ENCODE data around the gene GMNN. TPM values are rescaled to one million over a fixed set of nuclear protein-coding genes. Genes with fewer than 3 reads are reported as not detected.
"Not testable (repeated sequence)": the region's sequence is repeated elsewhere in the genome, so short reads cannot be mapped to it uniquely, and the experiment has no call there.

Gene GMNN
- polyA plus RNA-seq (ENCODE audit: insufficient read depth in 1 of 5, insufficient read length in 5 of 5, low replicate concordance in 1 of 5) = 10 to 100 TPM; 31.3 to 50.7 (median 41.3) TPM
- long read RNA-seq, donor 1, transcript GMNN-201 (7 exons, 1,262 nt) = minor isoform, 7 of 26 reads
- long read RNA-seq, donor 1, transcript GMNN-202 (7 exons, 1,133 nt) = major isoform, 8 of 26 reads
- long read RNA-seq, donor 1, partial matches to known transcripts = 8 of 26 reads
- long read RNA-seq, donor 1, other reads (novel, unspliced or antisense) = 0 of 26 reads
- long read RNA-seq, donor 2, transcript GMNN-201 (7 exons, 1,262 nt) = major isoform, 11 of 15 reads
- long read RNA-seq, donor 2, partial matches to known transcripts = 0 of 15 reads
- long read RNA-seq, donor 2, other reads (novel, unspliced or antisense) = 0 of 15 reads
- long read RNA-seq, donor 3, transcript GMNN-201 (7 exons, 1,262 nt) = major isoform, 10 of 12 reads
- long read RNA-seq, donor 3, partial matches to known transcripts = 0 of 12 reads
- long read RNA-seq, donor 3, other reads (novel, unspliced or antisense) = 0 of 12 reads
- long read RNA-seq, donor 4, partial matches to known transcripts = 0 of 4 reads
- long read RNA-seq, donor 4, other reads (novel, unspliced or antisense) = 0 of 4 reads
- long read RNA-seq, donor 5, transcript GMNN-202 (7 exons, 1,133 nt) = minor isoform, 6 of 14 reads
- long read RNA-seq, donor 5, transcript GMNN-201 (7 exons, 1,262 nt) = major isoform, 8 of 14 reads
- long read RNA-seq, donor 5, partial matches to known transcripts = 0 of 14 reads
- long read RNA-seq, donor 5, other reads (novel, unspliced or antisense) = 0 of 14 reads
- long read RNA-seq, donor 6, transcript GMNN-202 (7 exons, 1,133 nt) = major isoform, 5 of 10 reads
- long read RNA-seq, donor 6, transcript GMNN-201 (7 exons, 1,262 nt) = major isoform, 5 of 10 reads
- long read RNA-seq, donor 6, partial matches to known transcripts = 0 of 10 reads
- long read RNA-seq, donor 6, other reads (novel, unspliced or antisense) = 0 of 10 reads
- long read RNA-seq, donor 7, partial matches to known transcripts = 0 of 9 reads
- long read RNA-seq, donor 7, other reads (novel, unspliced or antisense) = 0 of 9 reads
- long read RNA-seq, donor 8, transcript GMNN-201 (7 exons, 1,262 nt) = major isoform, 5 of 9 reads
- long read RNA-seq, donor 8, partial matches to known transcripts = 0 of 9 reads
- long read RNA-seq, donor 8, other reads (novel, unspliced or antisense) = 0 of 9 reads

DNA sequence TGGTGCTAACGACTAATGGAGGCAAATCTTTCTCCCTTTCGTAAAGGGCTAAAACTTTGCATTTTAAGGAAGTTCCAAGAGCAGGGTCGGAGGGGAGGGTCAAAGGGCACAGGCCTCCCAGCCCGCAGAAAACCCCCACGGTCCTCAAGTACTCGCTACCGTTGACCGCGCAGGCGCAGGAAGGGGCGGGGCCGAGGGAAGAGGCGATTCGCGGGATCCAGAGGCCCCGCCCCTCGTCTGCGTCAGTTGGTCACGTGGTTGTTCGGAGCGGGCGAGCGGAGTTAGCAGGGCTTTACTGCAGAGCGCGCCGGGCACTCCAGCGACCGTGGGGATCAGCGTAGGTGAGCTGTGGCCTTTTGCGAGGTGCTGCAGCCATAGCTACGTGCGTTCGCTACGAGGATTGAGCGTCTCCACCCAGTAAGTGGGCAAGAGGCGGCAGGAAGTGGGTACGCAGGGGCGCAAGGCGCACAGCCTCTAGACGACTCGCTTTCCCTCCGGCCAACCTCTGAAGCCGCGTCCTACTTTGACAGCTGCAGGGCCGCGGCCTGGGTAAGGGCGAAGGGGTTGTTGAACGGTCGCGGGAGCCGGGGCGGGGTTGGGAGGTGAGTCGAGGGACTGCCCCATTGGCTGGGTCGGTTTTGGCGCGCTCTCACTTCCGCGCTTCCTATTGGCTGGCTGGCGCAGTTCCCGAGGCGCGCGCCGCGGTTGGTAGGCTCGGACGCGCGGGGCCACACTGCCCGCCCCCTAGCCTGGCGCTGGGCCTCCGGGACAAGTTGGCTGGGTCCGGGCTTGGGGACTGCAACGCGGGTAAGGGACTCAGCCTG, at the start of gene GMNN:
Gene GMNN, plus strand, starts transcription at position 242 of the 824 bp plus-strand sequence. CDS start 2,310 bp downstream, outside the sequence.
- peak; percentile 94 to 95 for DNase-seq

DNA sequence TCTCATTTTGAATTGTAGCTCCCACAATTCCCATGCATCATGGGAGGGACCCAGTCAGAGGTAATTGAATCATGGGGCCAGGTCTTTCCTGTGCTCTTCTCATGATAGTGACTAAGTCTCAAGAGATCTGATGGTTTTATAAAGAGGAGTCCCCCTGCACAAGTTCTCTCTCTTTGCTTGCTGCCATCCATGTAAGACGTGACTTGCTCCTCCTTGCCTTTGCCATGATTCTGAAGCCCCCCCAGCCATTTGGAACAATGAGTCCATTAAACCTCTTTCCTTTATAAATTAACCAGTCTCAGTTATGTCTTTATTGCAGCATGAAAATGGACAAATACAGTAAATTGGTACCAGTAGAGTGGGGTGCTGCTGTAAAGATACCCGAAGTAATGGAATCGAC, 44.1 kb upstream of the GMNN start:
- not testable (repeated sequence) for DNase-seq

DNA sequence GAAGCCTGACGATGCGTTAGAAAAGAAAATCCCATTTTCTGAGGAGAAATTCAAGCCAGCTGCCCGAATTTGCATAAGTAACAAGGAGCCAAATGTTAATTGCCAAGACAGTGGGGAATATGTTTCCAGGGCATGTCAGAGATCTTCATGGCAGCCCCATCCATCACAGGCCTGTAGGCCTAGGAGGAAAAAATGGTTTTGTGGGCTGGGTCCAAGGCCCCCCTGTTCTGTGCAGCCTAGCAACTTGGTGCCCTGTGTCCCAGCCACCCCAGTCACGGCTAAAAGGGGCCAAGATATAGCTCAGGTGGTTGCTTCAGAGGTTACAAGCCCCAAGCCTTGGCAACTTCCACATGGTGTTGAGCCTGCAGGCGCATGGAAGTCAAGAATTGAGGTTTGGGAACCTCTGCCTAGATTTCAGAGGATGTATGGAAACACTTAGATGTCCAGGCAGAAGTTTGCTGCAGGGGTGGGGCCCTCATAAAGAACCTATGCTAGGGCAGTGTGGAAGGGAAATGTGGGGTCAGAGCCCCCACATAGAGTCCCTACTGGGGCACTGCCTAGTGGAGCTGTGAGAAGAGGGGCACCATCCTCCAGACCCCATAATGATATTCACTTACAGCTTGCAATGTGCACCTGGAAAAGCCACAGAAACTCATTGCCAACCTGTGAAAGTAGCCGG, 43.1 kb upstream of the GMNN start:
- DNase-seq = not testable (repeated sequence)

DNA sequence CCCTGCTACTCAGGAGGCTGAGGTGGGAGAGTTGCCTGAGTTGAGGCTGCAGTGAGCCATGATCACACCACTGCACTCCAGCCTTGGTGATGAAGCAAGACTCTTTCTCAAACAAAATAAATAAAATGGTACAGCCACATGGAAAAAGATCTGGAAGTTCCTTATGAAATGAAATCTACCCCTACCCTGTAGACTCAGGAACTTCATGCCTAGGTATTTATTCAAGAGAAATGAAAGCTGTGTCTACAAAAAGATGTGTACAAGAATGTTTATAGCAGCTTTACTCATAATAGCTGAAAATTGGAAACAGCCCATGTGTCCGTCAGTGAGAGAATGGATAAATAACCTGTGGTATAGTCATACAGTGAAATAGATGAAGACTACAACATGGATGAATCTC, 40.6 kb upstream of the GMNN start:
- no peak for DNase-seq

DNA sequence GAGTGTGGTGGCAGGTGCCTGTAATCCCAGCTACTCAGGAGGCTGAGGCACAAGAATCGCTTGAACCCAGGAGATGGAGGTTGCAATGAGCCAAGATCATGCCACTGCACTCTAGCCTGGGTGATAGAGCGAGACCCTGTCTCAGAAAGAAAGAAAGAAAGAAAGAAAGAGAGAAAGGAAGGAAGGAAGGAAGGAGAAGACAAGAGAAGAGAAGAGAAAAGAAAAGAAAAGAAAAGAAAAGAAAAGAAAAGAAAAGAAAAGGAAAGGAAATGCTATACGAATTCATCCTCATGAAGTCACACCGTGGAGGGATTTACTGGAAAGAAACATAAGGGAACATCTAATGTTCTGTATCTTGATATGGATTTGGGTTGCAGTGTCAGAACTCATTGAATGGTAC, 40.0 kb upstream of the GMNN start:
- DNase-seq = not testable (repeated sequence)

DNA sequence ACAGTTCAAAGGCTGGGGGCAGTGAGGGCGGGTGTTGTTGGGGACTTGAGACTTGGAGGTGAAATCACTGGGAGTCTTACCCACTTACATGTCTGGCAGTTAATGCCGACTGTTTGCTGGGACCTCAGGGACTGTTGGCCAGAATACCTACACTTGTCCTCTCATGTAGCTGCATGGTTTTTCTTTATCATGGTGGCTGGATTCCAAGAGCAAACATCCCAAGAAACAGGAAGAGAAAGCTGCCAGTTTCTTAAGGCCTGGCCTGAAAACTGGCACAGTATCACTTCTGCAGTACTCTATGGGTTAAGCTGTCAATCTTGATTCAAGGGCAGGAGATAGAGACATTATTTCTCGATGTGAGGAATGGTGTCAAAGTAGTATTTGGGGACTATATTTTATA, 36.0 kb upstream of the GMNN start:
- DNase-seq = no peak

DNA sequence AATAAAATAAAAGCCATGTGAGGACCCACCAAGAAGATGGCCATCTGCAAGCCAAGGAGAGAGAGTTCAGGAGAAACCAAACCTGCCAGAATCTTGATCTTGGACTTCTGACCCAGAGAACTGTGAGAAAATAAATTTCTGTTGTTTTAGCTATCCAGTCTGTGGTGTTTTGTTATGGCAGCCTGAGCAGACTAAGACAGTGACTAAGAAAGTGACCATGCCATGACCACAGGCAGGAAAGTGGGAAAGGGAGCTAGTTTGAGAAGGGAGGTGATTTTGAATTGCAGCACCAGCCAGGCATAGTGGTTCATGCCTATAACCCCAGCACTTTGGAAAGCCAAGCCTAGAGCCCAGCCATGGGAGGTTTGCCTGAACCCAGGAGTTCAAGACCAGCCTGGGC, 33.9 kb upstream of the GMNN start:
- DNase-seq = no peak

DNA sequence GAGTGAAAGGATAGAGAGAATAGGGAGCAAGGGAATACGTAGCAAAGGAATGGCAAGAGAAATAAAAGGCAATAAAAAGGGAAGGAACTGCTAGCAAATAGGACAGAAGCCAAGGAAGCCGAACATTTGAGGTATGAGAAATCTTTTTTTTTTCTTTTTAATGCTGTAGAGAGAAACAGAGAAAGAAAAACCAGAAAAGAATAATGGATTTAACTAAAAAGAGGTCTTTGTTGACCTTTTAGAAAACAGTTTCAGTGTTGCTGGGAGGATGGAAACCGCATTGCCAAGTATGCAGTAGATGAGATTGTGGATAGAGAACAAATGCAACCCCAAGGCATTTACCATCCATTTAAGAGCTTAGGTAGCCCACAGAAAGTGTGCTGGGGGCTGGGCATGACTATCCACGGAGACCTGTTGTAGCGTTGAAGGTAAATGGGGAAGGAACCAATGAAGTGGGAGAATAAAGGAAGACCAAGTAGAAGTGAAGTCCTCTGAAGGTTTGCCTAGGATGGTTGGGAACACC, 32.5 kb upstream of the GMNN start:
- no peak for DNase-seq

DNA sequence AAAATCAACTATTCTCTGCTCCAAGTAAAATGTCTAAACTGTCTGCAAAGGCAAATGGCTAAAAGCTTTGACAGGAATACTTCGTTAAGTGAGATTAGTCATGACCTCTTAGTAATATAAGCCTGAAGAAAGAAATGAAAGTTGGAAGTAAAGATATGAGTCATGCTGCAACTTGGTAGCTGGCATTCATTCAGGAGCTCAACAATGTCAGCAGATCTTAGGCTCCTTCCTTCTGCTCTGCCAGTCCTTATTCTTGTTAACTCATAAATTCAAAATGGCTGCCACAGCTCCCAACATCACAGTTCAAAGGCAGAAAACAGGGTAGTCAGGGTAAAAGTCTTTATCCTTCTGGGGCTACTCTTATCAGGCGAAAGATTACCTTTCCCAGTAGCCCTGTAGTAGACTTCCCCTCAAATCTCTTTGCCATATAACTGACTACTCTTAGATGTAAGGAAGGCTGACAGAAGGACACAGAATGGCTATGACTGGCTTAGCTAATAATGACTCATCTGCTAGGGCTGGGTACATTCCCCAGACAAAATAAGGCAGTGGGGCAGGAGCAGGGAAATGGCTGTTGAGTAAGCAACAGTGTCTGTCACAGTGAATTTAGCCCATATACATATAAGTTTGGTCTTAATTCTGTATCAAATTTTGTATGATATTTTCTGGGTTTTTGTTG, 31.3 kb upstream of the GMNN start:
- DNase-seq = no peak

DNA sequence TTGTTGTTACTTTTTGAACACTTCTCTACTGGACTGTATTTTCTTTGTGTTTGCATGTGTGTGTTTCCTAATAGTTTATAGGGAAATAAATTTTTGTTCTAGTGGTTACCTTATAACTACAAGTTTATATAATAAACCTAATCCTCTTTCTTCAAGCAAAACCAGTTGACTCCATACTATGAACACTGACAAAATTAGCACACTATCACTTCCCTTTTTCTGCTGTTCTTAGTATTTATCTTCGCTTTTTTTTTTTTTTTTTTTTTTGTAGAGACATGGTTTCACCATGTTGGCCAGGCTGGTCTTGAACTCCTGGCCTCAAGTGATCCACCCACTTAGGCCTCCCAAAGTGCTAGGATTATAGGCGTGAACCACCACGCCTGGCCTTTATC, 30.8 kb upstream of the GMNN start:
- no peak for DNase-seq

DNA sequence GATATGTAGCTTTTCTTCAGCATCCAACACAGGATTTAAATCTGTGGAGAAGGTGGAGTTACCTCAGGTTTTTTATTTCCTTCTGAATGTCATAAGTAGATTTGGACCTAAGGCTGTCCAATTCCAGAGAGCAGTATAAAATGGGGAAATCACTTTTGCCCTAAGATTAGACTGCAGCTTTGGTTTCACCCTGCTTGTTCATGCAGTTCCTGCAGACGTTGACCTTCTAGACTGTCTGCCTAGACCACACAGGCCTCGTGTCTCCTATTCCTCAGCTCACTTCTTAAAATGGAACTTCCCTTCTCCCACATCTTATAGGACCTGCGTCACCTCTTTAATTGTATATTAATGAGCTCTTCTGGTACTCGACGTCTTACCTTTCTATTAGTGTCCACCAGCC, 29.8 kb upstream of the GMNN start:
- no peak for DNase-seq

DNA sequence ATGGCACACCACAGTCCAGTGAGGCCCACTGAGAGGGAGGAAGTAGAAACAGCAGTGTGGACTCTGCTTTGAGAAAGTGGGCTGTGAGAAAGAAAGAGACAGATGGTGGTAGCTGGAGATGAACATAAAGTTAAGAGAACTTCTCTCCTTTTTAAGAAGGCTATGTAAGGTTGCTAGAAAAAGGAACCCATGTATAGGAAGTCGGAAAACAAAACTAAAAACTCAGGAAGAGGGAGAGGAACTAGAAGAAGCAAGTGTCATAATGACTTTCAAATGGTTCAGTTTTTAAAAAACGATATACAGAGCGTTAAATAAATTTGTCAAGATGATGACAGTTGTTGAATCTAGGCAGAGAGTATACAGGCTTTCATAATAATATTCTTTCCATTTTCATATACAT, 25.4 kb upstream of the GMNN start:
- DNase-seq = no peak

DNA sequence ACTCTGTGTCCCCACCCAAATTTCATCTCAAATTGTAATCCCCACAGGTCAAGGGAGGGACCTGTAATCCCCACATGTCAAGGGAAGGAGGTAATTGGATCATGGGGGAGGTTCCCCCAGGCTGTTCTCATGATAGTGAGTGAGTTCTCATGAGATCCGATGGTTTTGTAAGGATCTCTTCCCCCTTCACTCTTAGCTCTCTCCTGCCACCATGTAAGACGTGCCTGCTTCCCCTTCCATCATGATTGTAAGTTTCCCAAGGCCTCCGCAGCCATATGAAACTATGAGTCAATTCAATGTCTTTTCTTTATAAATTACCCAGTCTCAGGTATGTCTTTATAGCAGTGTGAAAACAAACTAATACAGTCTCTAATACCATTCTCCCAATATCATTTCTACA, 23.9 kb upstream of the GMNN start:
- DNase-seq = not testable (repeated sequence)

DNA sequence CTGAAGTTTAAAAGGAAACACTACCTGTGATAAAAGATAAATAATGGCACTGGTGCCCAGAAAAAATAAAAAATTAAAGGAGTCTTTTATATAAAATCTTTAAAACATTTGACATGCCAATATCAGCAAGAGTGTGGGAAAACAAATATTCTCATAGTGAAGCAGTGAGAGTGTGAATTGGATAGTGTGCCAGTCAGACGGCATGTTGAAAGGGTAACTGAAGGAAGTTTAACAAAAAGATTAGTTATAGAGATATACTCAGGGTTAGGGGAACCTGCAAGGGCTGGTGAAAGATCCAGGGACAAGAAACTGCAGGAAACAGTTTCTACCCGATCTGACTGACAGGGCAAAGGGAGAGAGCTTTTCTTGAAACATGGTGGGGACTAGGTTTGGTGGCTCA, 22.2 kb upstream of the GMNN start:
- no peak for DNase-seq

DNA sequence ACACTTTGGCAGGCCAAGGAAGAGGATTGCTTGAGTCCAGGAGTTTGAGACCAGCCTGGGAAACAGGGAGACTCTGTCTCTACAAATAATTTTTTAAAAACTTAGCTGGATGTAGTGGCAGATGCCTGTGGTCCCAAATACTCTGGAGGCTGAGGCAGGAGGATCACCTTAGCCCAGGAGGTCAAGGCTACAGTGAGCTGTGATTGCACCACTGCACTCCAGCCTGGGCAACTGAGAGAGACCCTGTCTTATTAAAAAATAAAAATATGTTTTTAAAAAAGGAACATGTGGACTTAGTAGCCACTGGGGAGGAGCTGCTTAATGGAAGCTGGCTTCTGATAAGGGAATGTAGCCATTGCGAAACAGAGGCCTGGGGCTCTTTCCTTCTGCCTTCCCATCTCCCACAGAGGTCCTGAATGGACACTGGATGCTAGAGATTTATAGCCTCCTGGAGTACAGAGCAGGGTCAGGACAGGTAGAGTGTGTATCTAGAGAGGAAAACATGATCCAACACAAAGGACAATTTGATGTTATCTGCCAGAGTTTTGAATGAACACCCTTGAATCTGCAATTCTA, 21.7 kb upstream of the GMNN start:
- DNase-seq = no peak

DNA sequence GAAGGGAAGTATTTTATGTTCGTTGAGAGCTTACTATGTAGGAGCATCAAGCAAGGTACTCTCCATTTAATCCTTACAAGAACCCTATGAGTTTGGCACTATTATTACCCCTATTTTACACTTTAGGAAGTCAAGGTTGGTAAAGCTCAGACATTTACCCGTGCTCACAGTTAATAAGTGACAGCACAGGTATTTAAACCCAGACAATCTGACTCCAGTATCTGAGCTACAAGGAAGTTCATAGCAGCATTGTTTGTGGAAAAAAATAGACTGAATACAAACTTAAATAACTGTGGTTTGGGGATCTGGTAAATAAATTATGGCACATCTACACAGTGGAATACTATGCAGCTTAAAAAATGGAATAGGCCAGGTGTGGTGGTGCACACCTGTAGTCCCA, 21.2 kb upstream of the GMNN start:
- DNase-seq = no peak

DNA sequence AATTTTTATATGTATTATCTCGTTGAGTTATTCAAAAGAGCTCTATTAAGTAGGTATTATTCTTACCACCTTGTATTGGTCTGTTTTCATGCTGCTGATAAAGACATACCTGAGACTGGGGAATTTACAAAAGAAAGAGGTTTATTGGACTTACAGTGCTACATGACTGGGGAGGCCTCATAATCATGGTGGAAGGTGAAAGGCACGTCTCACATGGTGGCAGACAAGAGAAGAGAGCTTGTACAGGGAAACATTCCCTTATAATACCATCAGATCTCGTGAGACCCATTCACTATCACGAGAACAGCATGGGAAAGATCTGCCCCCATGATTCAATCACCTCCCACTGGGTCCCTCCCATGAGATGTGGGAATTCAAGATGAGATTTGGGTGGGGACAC, 20.4 kb upstream of the GMNN start:
- DNase-seq = not testable (repeated sequence)

DNA sequence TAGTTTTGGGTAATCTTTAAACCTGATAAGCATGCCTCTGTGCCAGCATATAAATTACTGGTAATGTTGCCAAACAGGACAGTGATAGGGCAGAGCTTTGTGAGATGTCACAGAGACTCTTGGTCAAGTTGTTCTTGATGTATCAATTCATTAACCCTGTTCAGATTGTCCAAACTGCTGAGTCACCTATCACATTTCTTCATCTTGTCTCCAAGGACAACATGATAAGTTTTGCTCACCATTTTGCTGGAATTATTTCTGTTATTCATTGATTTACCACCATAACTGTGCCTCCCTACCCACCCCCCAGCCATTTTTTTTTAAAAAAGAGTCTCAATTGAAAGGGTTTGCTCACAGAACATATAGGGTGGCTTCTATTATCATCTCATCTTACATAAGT, 19.5 kb upstream of the GMNN start:
- DNase-seq = no peak

DNA sequence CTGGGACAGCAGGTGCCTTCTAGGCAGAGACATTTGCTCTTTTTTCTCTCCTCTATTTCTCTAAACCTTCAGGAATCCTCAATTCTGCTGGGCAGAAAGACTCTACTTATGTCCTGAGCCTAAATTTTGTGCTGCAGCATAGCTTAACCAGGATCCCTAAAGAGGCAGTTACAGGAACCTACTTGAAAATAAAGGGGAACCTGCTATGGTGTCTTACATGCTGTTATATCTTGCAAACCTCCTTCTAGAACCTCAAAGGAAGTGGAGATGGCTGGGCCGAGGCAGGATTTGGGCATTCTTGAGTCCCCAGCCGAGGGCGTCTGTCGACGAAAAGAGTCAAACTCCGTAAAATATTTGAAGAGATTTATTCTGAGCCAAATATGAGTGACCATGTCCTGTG, 17.1 kb upstream of the GMNN start:
- DNase-seq = no peak
